ENCODE data around the gene RNASE8.

The RNASE8 gene

DNA sequence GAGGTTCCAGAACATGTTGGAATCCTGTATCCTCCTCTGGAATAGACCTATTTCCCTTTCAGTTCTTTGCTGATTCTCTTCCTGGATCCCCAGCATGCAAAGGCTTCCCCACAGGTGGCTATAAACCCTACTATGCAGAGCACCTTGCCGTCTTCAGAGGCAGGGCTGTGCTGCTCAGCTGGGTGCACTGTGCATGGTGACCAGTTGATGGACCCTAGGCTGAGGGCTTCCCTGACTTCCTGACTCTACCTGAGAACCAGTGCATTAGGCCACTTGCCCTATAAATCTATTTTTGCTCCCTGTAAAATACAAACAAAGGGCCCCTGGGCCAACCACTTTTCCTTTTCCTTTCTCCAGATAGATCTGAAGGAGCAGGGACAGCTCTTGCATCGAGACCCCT, 26.8 kb downstream of the RNASE8 start:
- TF ChIP-seq CTCF (IDR thresholded peaks at IDR 0.05) = no peak

DNA sequence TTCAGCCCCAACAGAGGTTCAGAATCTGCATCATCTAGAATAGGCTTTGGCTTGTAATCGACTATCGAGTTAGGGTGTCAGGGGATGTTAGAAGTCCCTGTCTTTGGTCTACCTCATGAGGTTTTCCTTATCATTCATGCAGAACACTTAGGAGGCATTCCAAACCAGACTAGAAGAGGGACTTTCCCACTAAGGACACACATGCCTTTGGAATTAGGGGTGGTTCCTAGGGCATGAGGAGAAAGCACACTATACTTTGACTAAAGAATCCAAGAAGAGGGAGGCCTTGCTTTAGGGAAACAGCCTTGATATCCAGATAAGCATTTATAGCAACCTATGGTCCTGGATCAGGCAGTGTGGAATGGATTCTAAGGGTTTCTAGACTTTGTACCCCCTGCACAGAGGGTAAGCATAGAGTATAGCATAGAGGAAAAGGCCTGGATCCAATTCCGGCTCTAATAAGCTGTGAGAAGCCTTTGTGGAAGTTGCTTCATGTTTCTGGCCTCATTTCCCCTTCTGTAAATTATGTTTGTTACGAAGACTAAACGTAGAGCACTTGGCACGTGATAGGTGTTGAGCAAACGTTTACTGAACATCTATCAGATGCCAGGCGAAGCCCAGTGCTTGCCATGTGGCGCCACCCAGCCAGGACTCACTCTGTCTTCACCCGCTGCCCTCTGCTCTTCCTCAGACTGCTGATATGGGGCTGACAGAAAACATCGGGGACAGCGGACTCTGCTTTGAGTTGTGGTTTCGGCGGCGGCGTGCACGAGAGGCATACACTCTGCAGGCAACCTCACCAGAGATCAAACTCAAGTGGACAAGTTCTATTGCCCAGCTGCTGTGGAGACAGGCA, 27.6 kb downstream of the RNASE8 start:
- no peak for TF ChIP-seq CTCF (IDR thresholded peaks at IDR 0.05)

DNA sequence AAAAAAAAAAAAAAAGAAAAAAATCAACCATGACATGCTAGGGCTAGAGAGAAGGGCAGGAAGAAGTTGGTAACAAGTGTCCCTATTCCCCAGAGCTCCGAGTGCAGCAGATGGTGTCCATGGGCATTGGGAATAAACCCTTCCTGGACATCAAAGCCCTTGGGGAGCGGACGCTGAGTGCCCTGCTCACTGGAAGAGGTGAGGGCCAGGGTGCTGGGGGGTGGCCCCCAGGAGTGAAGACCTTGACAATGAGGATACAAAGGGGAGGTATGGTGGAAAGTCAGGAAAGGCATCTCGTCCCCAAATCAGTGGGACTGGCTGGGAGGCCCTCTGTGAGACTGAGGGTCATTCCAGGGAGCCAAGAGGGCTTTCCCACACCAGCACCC, 29.3 kb downstream of the RNASE8 start:
- TF ChIP-seq CTCF (IDR thresholded peaks at IDR 0.05) = no peak

DNA sequence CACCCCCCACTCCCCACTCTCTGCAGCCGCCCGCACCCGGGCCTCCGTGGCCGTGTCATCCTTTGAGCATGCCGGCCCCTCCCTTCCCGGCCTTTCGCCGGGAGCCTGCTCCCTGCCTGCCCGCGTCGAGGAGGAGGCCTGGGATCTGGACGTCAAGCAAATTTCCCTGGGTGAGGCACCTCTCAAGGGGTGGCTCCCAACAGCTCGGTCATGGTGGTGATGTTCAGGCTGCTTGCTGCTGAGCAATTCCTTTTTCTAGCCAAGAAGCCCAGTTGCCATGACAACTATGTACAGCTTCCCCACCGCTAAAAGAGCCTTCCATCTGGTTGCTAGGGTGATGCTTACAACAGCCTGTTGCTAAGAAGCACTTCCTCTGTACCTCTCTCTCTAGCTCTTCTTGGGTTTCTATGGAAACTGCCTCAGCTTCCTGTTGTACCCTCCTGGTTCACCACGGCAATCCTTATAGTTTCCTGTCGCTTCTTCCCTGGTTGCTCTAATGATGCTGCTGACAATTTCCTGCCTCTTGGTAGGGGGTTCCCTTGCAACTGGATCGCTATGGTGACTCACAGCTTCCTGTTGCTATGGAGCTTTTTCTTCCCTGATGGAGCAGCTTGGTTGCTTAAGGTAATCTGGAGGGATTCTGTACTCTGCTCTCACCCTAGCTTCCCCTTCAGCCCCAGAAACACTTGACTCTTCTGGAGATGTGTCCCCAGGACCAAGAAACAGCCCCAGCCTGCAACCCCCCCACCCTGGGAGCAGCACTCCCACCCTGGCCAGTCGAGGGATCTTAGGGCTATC, 29.9 kb downstream of the RNASE8 start:
- TF ChIP-seq CTCF (IDR thresholded peaks at IDR 0.05) = no peak

DNA sequence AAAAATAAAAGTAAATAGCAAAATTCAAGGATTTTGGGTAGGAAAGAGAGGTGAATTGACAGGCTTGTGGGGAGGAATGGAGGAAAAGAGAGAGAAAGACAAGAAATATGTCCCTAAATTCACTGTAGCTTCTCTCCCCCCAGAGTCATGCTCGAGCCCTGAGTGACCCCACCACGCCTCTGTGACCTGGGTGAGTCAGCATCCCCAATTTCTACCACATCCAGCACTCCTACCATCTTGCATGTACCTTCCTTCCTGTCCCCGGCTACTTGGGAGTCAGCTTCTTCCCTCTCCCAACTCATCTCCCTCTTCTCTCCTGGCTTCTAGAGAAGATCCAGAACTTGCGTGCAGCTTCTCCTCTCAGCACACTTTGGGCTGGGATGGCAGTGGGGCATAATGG, 31.1 kb downstream of the RNASE8 start:
- TF ChIP-seq CTCF (IDR thresholded peaks at IDR 0.05) = no peak

- TF ChIP-seq CTCF (IDR thresholded peaks at IDR 0.05) = no peak
Measured at GRCh38 chr14:21089271-21089670, 31.6 kb downstream of the RNASE8 start.

DNA sequence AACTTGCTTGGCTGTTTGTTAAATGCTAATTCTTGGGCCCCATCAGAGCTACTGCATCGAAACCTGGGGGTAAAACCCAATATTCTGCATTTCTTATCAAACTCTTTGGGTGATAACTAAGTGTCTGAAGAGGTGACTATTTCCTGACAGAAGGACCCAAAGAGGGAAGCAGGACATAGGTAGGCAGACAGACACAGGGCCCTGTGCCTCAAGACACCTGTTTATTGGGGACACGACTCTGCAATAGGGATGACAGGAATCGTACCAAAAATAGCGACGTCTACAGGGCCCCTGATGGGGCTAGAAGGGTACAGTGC, 32.2 kb downstream of the RNASE8 start:
- no peak for TF ChIP-seq CTCF (IDR thresholded peaks at IDR 0.05)

All from LNCAP (cell line).